MM.1S (cell line): ENCODE measurements around the gene FAM76A.
"Not testable (repeated sequence)": the region's sequence is repeated elsewhere in the genome, so short reads cannot be mapped to it uniquely, and the experiment has no call there.

Experiments
- DNase-seq: peaks from one replicate; pipeline ENCODE4 v3.0.0-alpha.2; 2015
- H2AFZ ChIP-seq: fragments of 300-600 bp; sonication (generic); 2 replicates; pipeline ENCODE4 v1.6.0; 2016; ENCODE audit warnings: antibody characterized with exemption, low read length
- H3F3A ChIP-seq: fragments of 300-600 bp; sonication (generic); 2 replicates; pipeline ENCODE4 v1.6.1; 2016; ENCODE audit warnings: mild to moderate bottlenecking, antibody characterized with exemption, low read length, moderate library complexity, mixed read lengths; ENCODE audit not compliant: insufficient read depth
- H3K27ac ChIP-seq: fragments of 300-600 bp; sonication (generic); 2 replicates; pipeline ENCODE4 v1.5.1; 2016; ENCODE audit warnings: mild to moderate bottlenecking, low read length
- H3K27me3 ChIP-seq: fragments of 300-600 bp; sonication (generic); replicated peaks from 2 replicates; pipeline ENCODE4 v1.6.0; 2016; ENCODE audit warnings: low read length; ENCODE audit not compliant: insufficient read depth
- H3K36me3 ChIP-seq: fragments of 300-600 bp; sonication (generic); replicated peaks from 2 replicates; pipeline ENCODE4 v1.6.1; 2016; ENCODE audit warnings: mild to moderate bottlenecking, low read length, mixed read lengths; ENCODE audit not compliant: insufficient read depth
- H3K4me1 ChIP-seq: fragments of 300-600 bp; sonication (generic); 2 replicates; pipeline ENCODE4 v1.6.1; 2016; ENCODE audit warnings: low read length, mixed read lengths
- H3K4me2 ChIP-seq: fragments of 300-600 bp; sonication (generic); 2 replicates; pipeline ENCODE4 v1.6.0; 2016; ENCODE audit warnings: low read depth, low read length
- H3K4me3 ChIP-seq: fragments of 300-600 bp; sonication (generic); 2 replicates; pipeline ENCODE4 v1.5.1; 2016; ENCODE audit warnings: low read length, mixed read lengths
- H3K79me2 ChIP-seq: fragments of 300-600 bp; sonication (generic); 2 replicates; pipeline ENCODE4 v1.6.1; 2016; ENCODE audit warnings: mixed run types, low read length, mixed read lengths
- H3K9ac ChIP-seq: fragments of 300-600 bp; sonication (generic); 2 replicates; pipeline ENCODE4 v1.6.1; 2016; ENCODE audit warnings: low read length, mixed read lengths
- H3K9me2 ChIP-seq: fragments of 300-600 bp; sonication (generic); replicated peaks from 2 replicates; pipeline ENCODE4 v1.6.1; 2016; ENCODE audit warnings: mild to moderate bottlenecking, low read length, mixed read lengths; ENCODE audit not compliant: insufficient read depth
- H3K9me3 ChIP-seq: fragments of 300-600 bp; sonication (generic); replicated peaks from 2 replicates; pipeline ENCODE4 v1.6.1; 2016; ENCODE audit warnings: mild to moderate bottlenecking, low read length, mixed read lengths; ENCODE audit not compliant: insufficient read depth
- H4K20me1 ChIP-seq: fragments of 300-600 bp; sonication (generic); 2 replicates; pipeline ENCODE4 v1.6.1; 2016; ENCODE audit warnings: mild to moderate bottlenecking, low read length, moderate library complexity, mixed read lengths; ENCODE audit not compliant: insufficient read depth
- EZH2 ChIP-seq: fragments of 300-600 bp; sonication (generic); optimal IDR thresholded peaks from 2 replicates; pipeline ENCODE3; 2017; ENCODE audit warnings: low read depth, mild to moderate bottlenecking, antibody characterized with exemption, low read length, mixed read lengths
- EZH2phosphoT487 ChIP-seq: fragments of 300-600 bp; sonication (generic); IDR thresholded peaks from 2 replicates; pipeline ENCODE4 v1.6.1; 2018; ENCODE audit warnings: antibody characterized with exemption, low read length
- TF ChIP-seq, protein P1 (sequence below): fragments of 300-600 bp; sonication (generic); IDR thresholded peaks from 2 replicates; pipeline ENCODE4 v1.5.1; 2016; ENCODE audit warnings: antibody characterized with exemption, low read length, mixed read lengths

The FAM76A gene

DNA sequence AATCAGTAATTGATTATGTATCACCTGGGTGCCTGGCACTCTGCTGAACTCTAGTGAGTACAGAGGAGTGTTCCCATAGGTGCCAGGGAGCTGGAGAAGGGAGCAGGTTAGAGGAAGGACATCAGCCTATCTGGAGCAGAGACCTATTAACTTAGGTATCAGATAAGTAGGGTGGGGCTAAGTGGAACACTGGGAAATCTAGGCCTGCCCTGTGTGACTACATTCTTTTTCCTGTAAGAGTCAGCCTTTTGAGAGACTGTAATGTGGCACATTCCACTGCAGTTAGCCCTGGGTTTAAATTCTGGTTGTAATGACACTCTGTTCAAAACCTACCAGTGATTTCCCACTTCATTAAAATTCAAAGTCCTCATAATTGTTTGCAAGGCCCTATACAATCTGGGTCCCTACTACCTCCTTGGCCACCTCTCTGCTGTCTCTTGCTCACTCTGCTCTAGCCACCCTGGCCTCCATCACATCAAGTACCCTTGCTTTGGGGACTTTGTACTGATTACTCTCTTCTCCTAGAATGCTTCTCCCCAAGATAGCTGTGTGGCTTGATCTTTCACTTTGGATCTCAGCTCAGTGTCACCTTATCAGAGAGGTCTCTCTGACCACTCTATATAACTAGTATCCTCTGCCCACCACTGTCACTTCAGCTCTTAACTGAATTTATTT lies 60.2 kb downstream of the FAM76A start:
- H3F3A ChIP-seq, result no peaks in the 10 kb centered on the region
- H3K9me2 ChIP-seq, result no peaks in the 10 kb centered on the region
- TF ChIP-seq, protein P1, sequence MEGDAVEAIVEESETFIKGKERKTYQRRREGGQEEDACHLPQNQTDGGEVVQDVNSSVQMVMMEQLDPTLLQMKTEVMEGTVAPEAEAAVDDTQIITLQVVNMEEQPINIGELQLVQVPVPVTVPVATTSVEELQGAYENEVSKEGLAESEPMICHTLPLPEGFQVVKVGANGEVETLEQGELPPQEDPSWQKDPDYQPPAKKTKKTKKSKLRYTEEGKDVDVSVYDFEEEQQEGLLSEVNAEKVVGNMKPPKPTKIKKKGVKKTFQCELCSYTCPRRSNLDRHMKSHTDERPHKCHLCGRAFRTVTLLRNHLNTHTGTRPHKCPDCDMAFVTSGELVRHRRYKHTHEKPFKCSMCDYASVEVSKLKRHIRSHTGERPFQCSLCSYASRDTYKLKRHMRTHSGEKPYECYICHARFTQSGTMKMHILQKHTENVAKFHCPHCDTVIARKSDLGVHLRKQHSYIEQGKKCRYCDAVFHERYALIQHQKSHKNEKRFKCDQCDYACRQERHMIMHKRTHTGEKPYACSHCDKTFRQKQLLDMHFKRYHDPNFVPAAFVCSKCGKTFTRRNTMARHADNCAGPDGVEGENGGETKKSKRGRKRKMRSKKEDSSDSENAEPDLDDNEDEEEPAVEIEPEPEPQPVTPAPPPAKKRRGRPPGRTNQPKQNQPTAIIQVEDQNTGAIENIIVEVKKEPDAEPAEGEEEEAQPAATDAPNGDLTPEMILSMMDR, result no peak
- TF ChIP-seq EZH2phosphoT487, result no peak
- TF ChIP-seq EZH2, result no peak
- H3K4me2 ChIP-seq, result no peak overlapping the region
- no peaks in the 10 kb centered on the region for H3K9me3 ChIP-seq
- no peaks in the 10 kb centered on the region for H4K20me1 ChIP-seq
- no peak overlapping the region for H3K4me3 ChIP-seq
- no peak overlapping the region for H3K27ac ChIP-seq
- peaks cover 29% of the 10 kb centered on the region for H3K79me2 ChIP-seq
- no peaks in the 10 kb centered on the region for H3K4me1 ChIP-seq
- H3K36me3 ChIP-seq, result peaks cover 5% of the 10 kb centered on the region; the same call in 1 of the 2 replicates
- DNase-seq, result no peak
- H3K27me3 ChIP-seq, result no peaks in the 10 kb centered on the region
- H2AFZ ChIP-seq, result no peak overlapping the region
- no peak overlapping the region for H3K9ac ChIP-seq

DNA sequence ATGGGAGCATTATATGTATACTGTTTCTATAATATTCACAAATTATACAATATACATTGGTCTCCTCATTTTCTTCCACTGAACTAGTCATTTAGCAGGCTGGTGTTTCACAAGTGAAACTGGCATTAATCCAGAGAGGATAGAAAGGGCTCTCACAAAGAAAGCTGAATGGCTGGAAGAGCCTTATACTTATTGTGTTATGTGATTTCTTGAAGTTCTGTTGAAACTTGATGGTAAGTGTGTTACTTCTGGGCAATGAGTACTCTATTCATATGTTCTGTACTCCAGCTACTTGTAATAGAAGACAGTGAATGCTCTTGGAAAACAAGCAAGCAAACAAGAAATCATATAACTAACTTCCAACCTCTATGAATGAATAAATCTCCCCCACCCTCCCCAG lies 62.1 kb downstream of the FAM76A start:
- no peaks in the 10 kb centered on the region for H4K20me1 ChIP-seq
- no peak overlapping the region for H3K4me3 ChIP-seq
- no peak overlapping the region for H3K4me2 ChIP-seq
- TF ChIP-seq EZH2phosphoT487 (no peak), EZH2 (no peak)
- TF ChIP-seq, protein P1, result no peak
- H2AFZ ChIP-seq, result no peak overlapping the region
- peaks cover 5% of the 10 kb centered on the region; the same call in 1 of the 2 replicates for H3K36me3 ChIP-seq
- H3K27ac ChIP-seq, result no peak overlapping the region
- peaks cover 21% of the 10 kb centered on the region; the same call in 1 of the 2 replicates for H3K79me2 ChIP-seq
- no peak overlapping the region for H3K9ac ChIP-seq
- no peak for DNase-seq
- H3K4me1 ChIP-seq, result no peaks in the 10 kb centered on the region
- no peaks in the 10 kb centered on the region for H3K27me3 ChIP-seq
- H3F3A ChIP-seq, result no peaks in the 10 kb centered on the region
- H3K9me2 ChIP-seq, result no peaks in the 10 kb centered on the region
- H3K9me3 ChIP-seq, result no peaks in the 10 kb centered on the region

DNA sequence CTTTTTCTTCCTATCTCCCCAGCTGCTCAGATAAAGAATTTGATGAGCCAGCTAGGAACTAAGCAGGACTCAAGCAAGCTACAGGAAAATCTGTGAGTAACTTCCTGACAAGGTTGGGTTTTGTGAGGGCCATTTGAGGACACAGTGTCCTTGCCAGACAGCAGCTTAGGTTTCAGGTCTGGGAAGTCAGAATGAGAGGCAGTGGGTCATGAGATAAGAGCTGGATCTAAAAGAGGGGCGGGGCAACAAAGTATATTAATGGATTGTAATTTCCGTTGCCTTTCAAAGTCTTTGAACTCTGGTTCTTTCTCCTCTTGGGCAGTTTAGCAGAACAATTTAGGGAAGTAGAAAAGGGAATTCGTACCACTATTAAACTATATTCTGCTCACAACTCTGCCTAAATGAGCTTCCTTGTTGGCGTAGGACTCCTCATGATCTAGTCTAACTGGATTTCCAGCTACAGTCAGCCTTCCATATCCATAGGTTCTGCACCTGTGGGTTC lies 63.8 kb downstream of the FAM76A start:
- TF ChIP-seq EZH2phosphoT487 (no peak), EZH2 (no peak)
- TF ChIP-seq, protein P1, result no peak
- Histone ChIP-seq H3K27ac (no peak overlapping the region), H3K79me2 (peaks cover 21% of the 10 kb centered on the region; the same call in 1 of the 2 replicates)

DNA sequence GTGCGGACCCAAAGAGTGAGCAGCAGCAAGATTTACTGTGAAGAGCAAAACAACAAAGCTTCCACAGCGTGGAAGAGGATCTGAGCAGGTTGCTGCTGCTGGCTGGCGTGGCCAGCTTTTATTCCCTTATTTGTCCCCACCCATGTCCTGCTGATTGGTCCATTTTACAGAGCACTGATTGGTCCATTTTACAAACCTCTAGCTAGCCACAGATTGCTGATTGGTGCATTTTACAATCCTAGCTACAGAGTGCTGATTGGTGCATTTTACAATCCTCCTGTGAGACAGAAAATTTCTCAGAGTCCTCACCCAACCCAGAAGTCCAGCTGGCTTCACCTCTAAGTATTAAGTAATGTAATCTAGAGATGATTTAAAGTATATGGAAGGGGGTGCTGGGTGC lies 64.5 kb downstream of the FAM76A start:
- not testable (repeated sequence) for H3K36me3 ChIP-seq, H3K4me1 ChIP-seq, H4K20me1 ChIP-seq, H3K4me3 ChIP-seq, H3K4me2 ChIP-seq, H3K27me3 ChIP-seq, H3K9me2 ChIP-seq, H3K9ac ChIP-seq, H3K9me3 ChIP-seq, H3K27ac ChIP-seq, H3F3A ChIP-seq, H2AFZ ChIP-seq, DNase-seq
- H3K79me2 ChIP-seq, result peaks cover 17% of the 10 kb centered on the region; the same call in 1 of the 2 replicates

More for the DNA sequence above, 63.8 kb downstream of the FAM76A start:
- Histone ChIP-seq H3F3A (no peaks in the 10 kb centered on the region), H4K20me1 (no peaks in the 10 kb centered on the region), H3K36me3 (peaks cover 5% of the 10 kb centered on the region; the same call in 1 of the 2 replicates), H3K9me2 (no peaks in the 10 kb centered on the region), H3K27me3 (no peaks in the 10 kb centered on the region), H3K4me2 (no peak overlapping the region), H3K9me3 (no peaks in the 10 kb centered on the region), H3K4me3 (no peak overlapping the region), H3K4me1 (no peaks in the 10 kb centered on the region), H3K9ac (no peak overlapping the region), H2AFZ (no peak overlapping the region)
- no peak for DNase-seq
